A549 treated with CpdA at 1 μM for 4 hours (cell line): Measurements from ENCODE around the gene DYDC2. TPM values are rescaled to one million over a fixed set of nuclear protein-coding genes. Genes with fewer than 3 reads are reported as not detected.

ENCODE experiments used
- total RNA-seq: library from RNA; stranded (reverse); fragments of 200-300 nt; extraction: Qiagen RNA extraction; gene quantifications from 5 replicates; pipeline ENCODE4 v1.2.3, GENCODE V29; 2022; ENCODE audit warnings: low read depth

The DYDC2 gene
- 0.06 to 0.14 TPM (median 0.08 TPM) in 3 of 5 replicates, not detected in the others for total RNA-seq

DNA sequence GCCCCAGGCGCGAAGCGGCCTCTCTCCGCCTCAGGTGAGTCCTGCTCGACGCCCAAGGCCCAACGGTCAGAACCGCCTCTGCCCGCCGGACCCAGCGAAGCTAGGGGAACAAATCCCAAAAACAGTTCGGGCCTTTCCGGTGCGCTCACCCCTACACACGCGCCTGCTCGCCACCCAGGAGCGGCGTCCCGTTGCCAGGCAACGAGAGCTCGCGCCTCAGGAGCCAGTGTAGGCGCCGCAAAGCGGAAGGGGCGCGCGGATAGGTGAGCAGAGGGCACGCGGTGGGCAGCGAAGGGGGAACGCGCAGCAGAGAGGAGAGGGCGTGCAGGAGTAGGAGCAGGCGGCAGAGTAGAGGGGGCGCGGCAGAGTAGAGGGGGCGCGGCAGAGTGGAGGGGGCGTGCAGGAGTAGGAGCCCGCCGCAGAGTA is at the start of gene DYDC2, which contains the start of gene DYDC1:
DYDC2 (plus strand) TSS at position 219 of the 426 bp plus-strand sequence. CDS start 5,663 bp downstream, outside the sequence.
DYDC1 (minus strand) TSS at position 193 of the 426 bp plus-strand sequence. CDS start 4,154 bp downstream, outside the sequence.

DNA sequence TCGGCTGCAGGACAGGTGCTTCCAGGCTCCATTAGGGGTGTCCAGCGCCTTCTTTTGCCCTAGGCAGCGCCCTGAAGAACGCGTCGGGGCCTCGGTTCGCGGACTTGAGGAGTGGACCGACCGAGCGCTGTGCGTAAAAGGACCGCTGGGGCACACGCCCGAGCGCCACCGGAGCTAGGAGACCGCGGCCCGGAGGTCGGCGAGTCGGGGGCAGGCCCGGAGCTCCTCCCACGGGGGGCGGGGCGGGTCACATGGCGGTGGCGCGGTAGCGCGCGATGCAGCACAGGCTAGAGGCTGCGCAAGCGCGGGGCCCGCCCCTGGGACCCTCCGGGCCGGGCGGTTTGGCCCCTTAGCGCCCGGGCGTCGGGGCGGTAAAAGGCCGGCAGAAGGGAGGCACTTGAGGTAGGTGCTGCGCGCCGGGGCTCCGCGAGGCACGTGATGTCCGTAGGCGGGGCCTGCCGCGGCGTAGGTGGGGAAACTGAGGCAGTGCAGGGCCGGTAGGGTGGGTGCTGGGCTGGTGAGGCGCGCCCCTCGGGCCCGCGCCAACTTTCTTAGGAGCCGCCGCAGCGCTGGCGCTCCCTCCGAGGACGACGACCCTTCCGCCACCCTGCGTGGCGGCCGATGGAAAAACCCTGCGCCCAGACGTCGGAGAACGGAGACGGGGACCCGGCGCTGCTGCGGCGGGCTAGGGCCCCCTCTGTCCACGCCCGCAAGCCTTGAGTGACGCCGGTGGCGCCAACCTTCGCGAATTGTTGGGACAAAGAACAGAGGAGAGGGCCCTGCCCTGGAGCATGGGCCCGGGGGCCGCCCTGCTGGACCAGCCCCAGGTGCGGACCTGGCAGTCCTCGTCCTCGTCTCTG is 51.9 kb downstream of the DYDC2 start, which contains the start of gene PRXL2A:
PRXL2A (plus strand) TSS at position 310 of the 860 bp plus-strand sequence. CDS start 11,917 bp downstream, outside the sequence.

Other genes with a start within 250 kb of the DYDC2 start
- 0.16 to 0.50 TPM in 2 of 5 replicates, not detected in the others for gene PLAC9, start 224.1 kb upstream of the DYDC2 start, total RNA-seq
- gene ANXA11, start 151.2 kb upstream of the DYDC2 start, total RNA-seq, result 143 to 205 TPM (median 201 TPM) in 5 replicates
- gene MAT1A, start 67.1 kb upstream of the DYDC2 start, total RNA-seq, result 0.04 TPM in 1 of 5 replicates, not detected in the others
- not detected in 5 replicates for gene DYDC1, start within 50 bp of the DYDC2 start, total RNA-seq
- 40.7 to 48.7 TPM (median 43.7 TPM) in 5 replicates for gene PRXL2A, start 51.8 kb downstream of the DYDC2 start, total RNA-seq
- gene TSPAN14, start 97.5 kb downstream of the DYDC2 start, total RNA-seq, result 100 to 132 TPM (median 128 TPM) in 5 replicates
- gene SH2D4B, start 181.1 kb downstream of the DYDC2 start, total RNA-seq, result 0.02 to 0.06 TPM in 2 of 5 replicates, not detected in the others